GM23338 (cell line): ENCODE data around the gene KIAA1217.

Experiments used
- CTCF ChIP-seq, 2 experiments: fragments of 200-600 bp in 1 of 2; sonication (generic) in 1 of 2; conservative IDR thresholded peaks; 2 replicates each; pipeline versions ENCODE4 v1.5.1 to v1.6.1; 2016 to 2017; ENCODE audit warnings: antibody characterized with exemption in 2 of 2, low read depth in 2 of 2, mild to moderate bottlenecking in 2 of 2, moderate library complexity in 1 of 2
- EZH2phosphoT487 ChIP-seq: fragments of 200-600 bp; sonication (generic); IDR thresholded peaks from one replicate; pipeline ENCODE4 v1.8.1; 2018; ENCODE audit warnings: antibody characterized with exemption; ENCODE audit not compliant: unreplicated experiment

- TF ChIP-seq CTCF (conservative IDR thresholded peaks at IDR 0.05; ENCODE audit: low read depth in 2 of 2) = no peak
- no peak for TF ChIP-seq EZH2phosphoT487
Observed at GRCh38 chr10:24176658-24177057, 32.3 kb upstream of the KIAA1217 start.
